ENCODE measurements around the gene C11orf24.
A peak's percentile ranks its signal among the peaks of the same experiment; 100 is the strongest.
"Not testable (repeated sequence)": the region's sequence is repeated elsewhere in the genome, so short reads cannot be mapped to it uniquely, and the experiment has no call there.

The C11orf24 gene

GRCh38 chr11:68254421-68254820 is 17.4 kb downstream of the C11orf24 start:
- Histone ChIP-seq H3K27ac (replicated peaks) (no peak overlapping the region), H3K4me3 (replicated peaks; ENCODE audit: insufficient read depth, low read length) (no peak overlapping the region), H3K27me3 (ENCODE audit: insufficient read depth, poor library complexity, severe bottlenecking) (no peaks in the 10 kb centered on the region)
- DNase-seq (ENCODE audit: low read depth in 1 of 2, low spot score in 1 of 2), result no peak
- no peak for TF ChIP-seq CTCF (IDR thresholded peaks at IDR 0.05; ENCODE audit: insufficient read depth, low read length)
- no peak for TF ChIP-seq GABPA (IDR thresholded peaks at IDR 0.05; ENCODE audit: low read depth)
- TF ChIP-seq SPI1 (IDR thresholded peaks at IDR 0.05; ENCODE audit: borderline replicate concordance, low read depth), result no peak
- no peak for TF ChIP-seq REST (IDR thresholded peaks at IDR 0.05; ENCODE audit: insufficient replicate concordance, low read depth)
- TF ChIP-seq POLR2AphosphoS5 (IDR thresholded peaks at IDR 0.05; ENCODE audit: low read depth), result no peak

- Histone ChIP-seq H3K27ac (replicated peaks) (no peak overlapping the region), H3K27me3 (ENCODE audit: insufficient read depth, poor library complexity, severe bottlenecking) (no peaks in the 10 kb centered on the region), H3K4me3 (replicated peaks; ENCODE audit: insufficient read depth, low read length) (no peak overlapping the region)
- DNase-seq (ENCODE audit: low read depth in 1 of 2, low spot score in 1 of 2), result peak in 1 of 2 experiments; percentile 56
- TF ChIP-seq SPI1 (IDR thresholded peaks at IDR 0.05; ENCODE audit: borderline replicate concordance, low read depth) (no peak), CTCF (IDR thresholded peaks at IDR 0.05; ENCODE audit: insufficient read depth, low read length) (no peak), REST (IDR thresholded peaks at IDR 0.05; ENCODE audit: insufficient replicate concordance, low read depth) (no peak), POLR2AphosphoS5 (IDR thresholded peaks at IDR 0.05; ENCODE audit: low read depth) (no peak), GABPA (IDR thresholded peaks at IDR 0.05; ENCODE audit: low read depth) (no peak)
Observed at GRCh38 chr11:68251765-68252164, 20.0 kb downstream of the C11orf24 start.

GRCh38 chr11:68244912-68245311 is 26.9 kb downstream of the C11orf24 start:
- not testable (repeated sequence) for H3K27me3 ChIP-seq (ENCODE audit: insufficient read depth, poor library complexity, severe bottlenecking); DNase-seq (ENCODE audit: low read depth in 1 of 2, low spot score in 1 of 2); H3K4me3 ChIP-seq (replicated peaks; ENCODE audit: insufficient read depth, low read length); H3K27ac ChIP-seq (replicated peaks)

GRCh38 chr11:68243847-68244246 is 27.9 kb downstream of the C11orf24 start:
- not testable (repeated sequence) for H3K4me3 ChIP-seq (replicated peaks; ENCODE audit: insufficient read depth, low read length); DNase-seq (ENCODE audit: low read depth in 1 of 2, low spot score in 1 of 2); H3K27ac ChIP-seq (replicated peaks); H3K27me3 ChIP-seq (ENCODE audit: insufficient read depth, poor library complexity, severe bottlenecking)

GRCh38 chr11:68242616-68243015 is 29.2 kb downstream of the C11orf24 start:
- H3K27ac ChIP-seq (replicated peaks), result no peak overlapping the region

More at GRCh38 chr11:68242616-68243015, 29.2 kb downstream of the C11orf24 start:
- Histone ChIP-seq H3K27me3 (ENCODE audit: insufficient read depth, poor library complexity, severe bottlenecking) (no peaks in the 10 kb centered on the region), H3K4me3 (replicated peaks; ENCODE audit: insufficient read depth, low read length) (no peak overlapping the region)
- TF ChIP-seq REST (IDR thresholded peaks at IDR 0.05; ENCODE audit: insufficient replicate concordance, low read depth) (no peak), POLR2AphosphoS5 (IDR thresholded peaks at IDR 0.05; ENCODE audit: low read depth) (no peak), GABPA (IDR thresholded peaks at IDR 0.05; ENCODE audit: low read depth) (no peak)
- DNase-seq (ENCODE audit: low read depth in 1 of 2, low spot score in 1 of 2), result no peak

Measured in HL-60 (cell line).